22Rv1 (cell line): ENCODE measurements around the gene CARM1.

Experiments
- CTCF ChIP-seq: fragments of 450-650 bp; IDR thresholded peaks from 2 replicates; pipeline ENCODE4 v1.5.1; 2017; ENCODE audit warnings: mild to moderate bottlenecking
- ZFX ChIP-seq: fragments of 450-650 bp; IDR thresholded peaks from 2 replicates; pipeline ENCODE4 v1.6.1; 2017; ENCODE audit warnings: antibody characterized with exemption, borderline replicate concordance

- TF ChIP-seq CTCF (no peak), ZFX (no peak)
Observed at GRCh38 chr19:10839114-10840050, 32.0 kb upstream of the CARM1 start.
